Measurements from ENCODE around the gene TIE1. TPM values are rescaled to one million over a fixed set of nuclear protein-coding genes. Genes with fewer than 3 reads are reported as not detected.

TIE1 gene
- total and polyA plus RNA-seq, 9 of the 15 experiments (the other 6 are each of a cell fraction or from before 2014, with no cell fraction given), result 0.07 to 0.49 (median 0.14) TPM; not detected in 4

GRCh38 chr1:43272161-43272560 is 28.6 kb upstream of the TIE1 start:
- BruUV-seq (replicated peaks), result no TSS peak
- Histone ChIP-seq H3K36me3 (ENCODE audit: control insufficient read depth, insufficient read depth, low read length) (no peaks in the 10 kb centered on the region), H2AFZ (ENCODE audit: low read depth, low read length) (no peak overlapping the region), H3K9me1 (ENCODE audit: control insufficient read depth, insufficient read depth, low read length) (no peaks in the 10 kb centered on the region), H3K4me1 (replicated peaks in 1 of 2; ENCODE audit: control insufficient read depth in 2 of 2, insufficient read depth in 2 of 2, low read length in 2 of 2) (peaks cover 16 to 19% of the 10 kb centered on the region in 2 experiments; a peak in 4 of 5 replicates), H3K79me2 (ENCODE audit: control insufficient read depth, insufficient read depth, low read length) (no peaks in the 10 kb centered on the region), H3K27me3 (ENCODE audit: control insufficient read depth in 2 of 2, insufficient read depth in 2 of 2, low read length in 2 of 2) (peaks cover 36 to 77% of the 10 kb centered on the region in 2 experiments), H4K20me1 (replicated peaks; ENCODE audit: control insufficient read depth, insufficient read depth, low read length) (no peaks in the 10 kb centered on the region), H3K9me3 (replicated peaks; ENCODE audit: control insufficient read depth, insufficient read depth, low read depth, low read length) (no peaks in the 10 kb centered on the region), H3K9ac (ENCODE audit: insufficient read depth in 1 of 2, low read depth in 2 of 2, low read length in 2 of 2) (no peak overlapping the region), H3K4me2 (ENCODE audit: insufficient read depth, low read length) (no peak overlapping the region), H3K27ac (ENCODE audit: extremely low read depth, low read depth, low read length) (no peak overlapping the region), H3K4me3 (no peak overlapping the region)
- TF ChIP-seq TRIM28 (IDR thresholded peaks at IDR 0.05) (no peak), STAT5B (CRISPR knock-in tag; IDR thresholded peaks at IDR 0.05) (no peak), ZNF212 (CRISPR knock-in tag; IDR thresholded peaks at IDR 0.05) (no peak), HDAC3 (IDR thresholded peaks at IDR 0.05; ENCODE audit: borderline replicate concordance, partially characterized antibody) (no peak), SREBF2 (CRISPR knock-in tag; IDR thresholded peaks at IDR 0.05) (no peak), ZFP36 (IDR thresholded peaks at IDR 0.05; ENCODE audit: low read depth, low read length, partially characterized antibody) (no peak), SAP30 (IDR thresholded peaks at IDR 0.05; ENCODE audit: borderline replicate concordance, insufficient read depth, low read depth, low read length, poor library complexity, severe bottlenecking) (no peak), FOSL1 (tag; conservative IDR thresholded peaks at IDR 0.05) (no peak)
- TF ChIP-seq, protein P1, sequence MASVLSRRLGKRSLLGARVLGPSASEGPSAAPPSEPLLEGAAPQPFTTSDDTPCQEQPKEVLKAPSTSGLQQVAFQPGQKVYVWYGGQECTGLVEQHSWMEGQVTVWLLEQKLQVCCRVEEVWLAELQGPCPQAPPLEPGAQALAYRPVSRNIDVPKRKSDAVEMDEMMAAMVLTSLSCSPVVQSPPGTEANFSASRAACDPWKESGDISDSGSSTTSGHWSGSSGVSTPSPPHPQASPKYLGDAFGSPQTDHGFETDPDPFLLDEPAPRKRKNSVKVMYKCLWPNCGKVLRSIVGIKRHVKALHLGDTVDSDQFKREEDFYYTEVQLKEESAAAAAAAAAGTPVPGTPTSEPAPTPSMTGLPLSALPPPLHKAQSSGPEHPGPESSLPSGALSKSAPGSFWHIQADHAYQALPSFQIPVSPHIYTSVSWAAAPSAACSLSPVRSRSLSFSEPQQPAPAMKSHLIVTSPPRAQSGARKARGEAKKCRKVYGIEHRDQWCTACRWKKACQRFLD (CRISPR knock-in tag; IDR thresholded peaks at IDR 0.05), result no peak
- intact Hi-C loops (cut with micrococcal nuclease), result no loop called here
- 8% methylated on average over 9 of the region's 9 CpGs for WGBS (ENCODE audit: insufficient coverage, low coverage, missing lambda C conversion rate)
- in situ Hi-C loops (cut with MboI), result no loop called here
- no peak for ATAC-seq
- no peak for FAIRE-seq
- DNase-seq (ENCODE audit: extremely low read depth in 1 of 4, low spot score in 3 of 4), result no peak
- ChIA-PET POLR2A (interaction anchor here (0.6 to 1.1 kb wide), 2 partner anchors 11 to 14 kb away, joined by 3 to 5 read pairs; no protein-coding TSS in a partner anchor), CTCF (ENCODE audit: low intra/inter-chr PET ratio) (no interaction called here)
